Adrenal gland (tissue), 12 donors: Measurements from ENCODE around the gene HLCS. TPM values are rescaled to one million over a fixed set of nuclear protein-coding genes. Genes with fewer than 3 reads are reported as not detected.
A peak's percentile ranks its signal among the peaks of the same experiment; 100 is the strongest.

Experiments used
- DNase-seq, 7 donors: peaks; one replicate each; pipeline ENCODE4 v3.0.0-alpha.2; 2019 to 2020
- H3K27ac ChIP-seq, 5 donors: fragments of 200-600 bp; sonication (generic) in 4 of 5; 1 replicate in 3 of 5; 2 replicates in 2 of 5; pipeline versions ENCODE4 v1.5.1 to v1.8.0; 2016 to 2020; ENCODE audit warnings: mild to moderate bottlenecking in 1 of 5
- H3K27me3 ChIP-seq: fragments of 200-600 bp; 2 replicates; pipeline ENCODE4 v1.8.0; 2021
- H3K36me3 ChIP-seq, 2 donors: fragments of 200-600 bp; replicated peaks in 1 of 2; 1 replicate in 1 of 2; 2 replicates in 1 of 2; pipeline versions ENCODE4 v1.5.1 to v1.8.0; 2018 to 2022
- H3K4me1 ChIP-seq, 2 donors: fragments of 200-600 bp; replicated peaks in 1 of 2; 1 replicate in 1 of 2; 2 replicates in 1 of 2; pipeline versions ENCODE4 v1.5.1 to v1.8.0; 2018 to 2021
- H3K4me3 ChIP-seq, 4 donors: fragments of 200-600 bp; sonication (generic) in 3 of 4; one replicate each; pipeline ENCODE4 v1.5.1; 2016 to 2018
- H3K9me3 ChIP-seq, 3 donors: fragments of 200-600 bp; sonication (generic) in 1 of 3; replicated peaks in 1 of 3; 1 replicate in 2 of 3; 2 replicates in 1 of 3; pipeline versions ENCODE4 v1.5.1 to v1.8.0; 2016 to 2021
- POLR2A ChIP-seq, 2 donors: fragments of 450-650 bp; IDR thresholded peaks; one replicate each; pipeline ENCODE4 v1.6.1; 2017; ENCODE audit warnings: antibody characterized with exemption in 2 of 2, mild to moderate bottlenecking in 2 of 2, moderate library complexity in 1 of 2
- WGBS, 4 donors: extraction: QIAGEN DNeasy Blood & Tissue Kit in 2 of 4; methylation state at CpG; one replicate each; pipeline versions ENCODE4 v1.1.5 to v1.1.7; 2013 to 2017; 5-methylcytosine and 5-hydroxymethylcytosine counted together
- intact Hi-C, 2 donors: fragments of 100-400 bp; cut with DNase I; formaldehyde crosslinking; loops; one replicate each; pipeline versions ENCODE4 v1.14.1 to v1.15.0; 2022 to 2023
- polyA plus RNA-seq, 3 donors: library from polyadenylated mRNA; stranded (reverse); fragments of 200-250 nt in 2 of 3; fragments of 350-450 nt in 1 of 3; fragmentation: Illumina TruSeq in 1 of 3; extraction: RNeasy Lipid Tissue Mini Kit (QIAGEN cat#74804) in 1 of 3; gene quantifications; one replicate each; pipeline ENCODE4 v1.2.3, GENCODE V29; 2013 to 2014
- total RNA-seq, 9 donors: library from RNA; depleted of rRNA in 4 of 9; stranded (reverse); fragments of >200 nt in 4 of 9; fragments of 120-200 nt in 1 of 9; fragmentation: NEBNext Ultra II Directional in 1 of 9; extraction: Animal tissue kit (Norgen Biotek cat#: 25700) in 1 of 9; gene quantifications; one replicate each; pipeline versions ENCODE4 v1.1.0 to v1.2.4, GENCODE V29; 2013 to 2023
- TF ChIP-seq, protein P1 (sequence below), 6 experiments: fragments of 450-650 bp in 4 of 6; fragments of 200-600 bp in 2 of 6; sonication (generic) in 1 of 6; IDR thresholded peaks; 1 replicate in 5 of 6; 2 replicates in 1 of 6; pipeline versions ENCODE4 v1.5.1 to v1.8.0; 2016 to 2021; ENCODE audit warnings: antibody characterized with exemption in 6 of 6, mild to moderate bottlenecking in 2 of 6, moderate library complexity in 1 of 6
- donor health status: healthy with polysubstance abuse.
- donor health status: Bipolar disorder and iron deficiency.
- donor health status: DM: yes; HTN: yes; CAD: no.
- donor health status: DM: no; HTN: no; CAD: no.
- donor health status: DM: no; HTN: no; CAD: no.
- donor health status: DM: yes; HTN: yes; CAD: no.

The HLCS gene
- total and polyA plus RNA-seq, 12 donors = 4.4 to 34.4 (median 19.8) TPM

DNA sequence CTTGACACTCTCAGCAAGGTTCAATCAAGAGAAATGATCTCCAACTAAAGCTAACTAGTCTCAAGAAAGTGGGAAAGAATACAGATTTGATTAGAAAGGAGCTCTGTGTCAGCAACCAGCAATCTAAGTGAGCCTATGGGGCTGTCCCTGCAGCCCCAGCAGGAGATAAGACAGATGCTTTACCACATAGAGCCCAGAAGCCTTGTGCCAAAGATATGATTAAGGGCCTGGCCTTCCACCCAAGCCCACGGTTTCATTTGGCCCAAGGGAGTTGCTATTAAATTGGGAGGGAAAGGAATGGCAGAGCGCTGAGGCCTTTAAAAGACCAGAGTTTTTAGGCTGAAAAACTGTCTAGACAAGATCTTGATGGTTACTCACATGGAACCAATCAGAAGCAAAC is 74.8 kb downstream of the HLCS start:
- H3K27ac ChIP-seq = no peak overlapping the region
- no peaks in the 10 kb centered on the region for H3K9me3 ChIP-seq
- H3K4me1 ChIP-seq = no peaks in the 10 kb centered on the region
- DNase-seq = no peak
- no peaks in the 10 kb centered on the region for H3K27me3 ChIP-seq
- no peaks in the 10 kb centered on the region for H3K36me3 ChIP-seq
- TF ChIP-seq, protein P1, sequence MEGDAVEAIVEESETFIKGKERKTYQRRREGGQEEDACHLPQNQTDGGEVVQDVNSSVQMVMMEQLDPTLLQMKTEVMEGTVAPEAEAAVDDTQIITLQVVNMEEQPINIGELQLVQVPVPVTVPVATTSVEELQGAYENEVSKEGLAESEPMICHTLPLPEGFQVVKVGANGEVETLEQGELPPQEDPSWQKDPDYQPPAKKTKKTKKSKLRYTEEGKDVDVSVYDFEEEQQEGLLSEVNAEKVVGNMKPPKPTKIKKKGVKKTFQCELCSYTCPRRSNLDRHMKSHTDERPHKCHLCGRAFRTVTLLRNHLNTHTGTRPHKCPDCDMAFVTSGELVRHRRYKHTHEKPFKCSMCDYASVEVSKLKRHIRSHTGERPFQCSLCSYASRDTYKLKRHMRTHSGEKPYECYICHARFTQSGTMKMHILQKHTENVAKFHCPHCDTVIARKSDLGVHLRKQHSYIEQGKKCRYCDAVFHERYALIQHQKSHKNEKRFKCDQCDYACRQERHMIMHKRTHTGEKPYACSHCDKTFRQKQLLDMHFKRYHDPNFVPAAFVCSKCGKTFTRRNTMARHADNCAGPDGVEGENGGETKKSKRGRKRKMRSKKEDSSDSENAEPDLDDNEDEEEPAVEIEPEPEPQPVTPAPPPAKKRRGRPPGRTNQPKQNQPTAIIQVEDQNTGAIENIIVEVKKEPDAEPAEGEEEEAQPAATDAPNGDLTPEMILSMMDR (IDR thresholded peaks at IDR 0.05) = no peak
- TF ChIP-seq POLR2A (IDR thresholded peaks at IDR 0.05) = no peak
- H3K4me3 ChIP-seq = no peak overlapping the region
- intact Hi-C loops = no loop called here
- WGBS, 4 donors = 75 to 78% (median 78%) methylated on average over 2 of the region's 2 CpGs

GRCh38 chr21:36891121-36891520 is 75.3 kb downstream of the HLCS start:
- DNase-seq = no peak
- intact Hi-C loops = no loop called here
- 94 to 98% (median 97%) methylated on average over 5 of the region's 5 CpGs for WGBS, 4 donors

GRCh38 chr21:36890086-36890485 is 76.4 kb downstream of the HLCS start:
- no peak for TF ChIP-seq POLR2A (IDR thresholded peaks at IDR 0.05)
- TF ChIP-seq, protein P1 (IDR thresholded peaks at IDR 0.05) = no peak
- 94 to 96% (median 94%) methylated on average over 8 of the region's 8 CpGs for WGBS, 4 donors
- intact Hi-C loops = no loop called here
- no peaks in the 10 kb centered on the region for H3K27me3 ChIP-seq
- H3K4me3 ChIP-seq = no peak overlapping the region
- no peak for DNase-seq
- no peaks in the 10 kb centered on the region for H3K36me3 ChIP-seq
- H3K27ac ChIP-seq = peak overlapping the region in 1 of 5 donors; percentile 24
- H3K9me3 ChIP-seq = no peaks in the 10 kb centered on the region
- no peaks in the 10 kb centered on the region for H3K4me1 ChIP-seq

More at GRCh38 chr21:36891121-36891520, 75.3 kb downstream of the HLCS start:
- Histone ChIP-seq H3K4me3 (no peak overlapping the region), H3K27ac (no peak overlapping the region), H3K4me1 (no peaks in the 10 kb centered on the region), H3K9me3 (no peaks in the 10 kb centered on the region), H3K36me3 (no peaks in the 10 kb centered on the region), H3K27me3 (no peaks in the 10 kb centered on the region)
- no peak for TF ChIP-seq POLR2A (IDR thresholded peaks at IDR 0.05)
- TF ChIP-seq, protein P1 (IDR thresholded peaks at IDR 0.05) = no peak

DNA sequence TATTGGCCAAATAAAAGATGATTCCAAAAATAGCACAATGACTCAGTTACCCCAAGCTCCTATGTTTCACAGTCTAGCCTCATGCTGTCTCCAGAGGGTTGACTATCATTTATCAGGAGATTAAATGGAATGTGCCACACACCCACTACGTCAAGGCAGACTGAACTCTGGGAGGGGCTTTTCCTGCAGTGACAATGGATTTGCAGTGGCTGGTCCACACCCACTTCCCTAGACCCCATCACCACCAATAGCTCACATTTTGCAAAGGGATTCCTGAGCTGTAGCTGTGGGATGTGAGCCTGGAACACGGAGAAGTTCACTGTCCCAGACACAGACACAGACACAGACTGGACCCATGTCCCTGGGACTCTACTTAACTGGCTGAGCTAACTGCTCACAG is 77.1 kb downstream of the HLCS start:
- intact Hi-C loops = no loop called here

More for the DNA sequence above, 77.1 kb downstream of the HLCS start:
- H3K4me1 ChIP-seq = no peaks in the 10 kb centered on the region
- no peak overlapping the region for H3K4me3 ChIP-seq
- WGBS, 4 donors = 69 to 96% (median 79%) methylated on average over 2 of the region's 2 CpGs
- no peaks in the 10 kb centered on the region for H3K27me3 ChIP-seq
- H3K27ac ChIP-seq = peak overlapping the region in 1 of 5 donors; percentile 24
- no peak for TF ChIP-seq POLR2A (IDR thresholded peaks at IDR 0.05)
- TF ChIP-seq, protein P1 (IDR thresholded peaks at IDR 0.05) = no peak
- no peak for DNase-seq
- H3K36me3 ChIP-seq = peaks cover 0 to 3% of the 10 kb centered on the region in 2 donors
- no peaks in the 10 kb centered on the region for H3K9me3 ChIP-seq
